ENCODE measurements around the gene DKK3.

DKK3 gene

GRCh38 chr11:12006552-12007229 is 1.7 kb downstream of the DKK3 start:
- DNase-seq (ENCODE audit: insufficient read length, low spot score), result no peak
- no peak for FAIRE-seq
- TF ChIP-seq POLR2AphosphoS5 (IDR thresholded peaks at IDR 0.05; ENCODE audit: low read depth, low read length) (no peak), PAX5 (IDR thresholded peaks at IDR 0.05; ENCODE audit: insufficient read depth, low read length, severe bottlenecking) (no peak), POU2F2 (IDR thresholded peaks at IDR 0.05; ENCODE audit: low read depth, low read length) (no peak), POLR2A (IDR thresholded peaks at IDR 0.05; ENCODE audit: low read depth, low read length) (no peak), SPI1 (IDR thresholded peaks at IDR 0.05; ENCODE audit: low read depth, low read length) (no peak), TAF1 (IDR thresholded peaks at IDR 0.05; ENCODE audit: low read depth, low read length) (no peak)

DNA sequence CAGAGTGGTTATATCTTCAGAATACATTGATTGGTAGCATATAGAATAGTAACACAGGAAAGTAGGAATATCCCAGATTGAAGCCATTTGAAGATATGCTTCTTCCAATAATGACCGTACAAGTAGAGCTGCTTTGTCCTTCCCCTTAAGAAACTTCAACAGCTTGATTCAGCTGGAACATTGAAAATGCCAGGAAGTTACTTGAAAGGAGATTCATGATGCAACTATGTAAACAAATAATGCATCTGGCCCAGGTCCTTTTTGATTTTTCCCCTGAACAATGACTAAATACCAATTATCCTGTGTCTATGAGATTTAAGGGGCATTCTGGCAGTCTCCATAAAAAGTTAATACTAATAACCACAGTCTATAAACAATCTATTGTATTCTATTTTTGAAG is 3.0 kb downstream of the DKK3 start:
- TF ChIP-seq POLR2A (IDR thresholded peaks at IDR 0.05; ENCODE audit: low read depth, low read length), result no peak
- TF ChIP-seq SPI1 (IDR thresholded peaks at IDR 0.05; ENCODE audit: low read depth, low read length), result no peak
- no peak for TF ChIP-seq POU2F2 (IDR thresholded peaks at IDR 0.05; ENCODE audit: low read depth, low read length)
- no peak for TF ChIP-seq TAF1 (IDR thresholded peaks at IDR 0.05; ENCODE audit: low read depth, low read length)
- TF ChIP-seq PAX5 (IDR thresholded peaks at IDR 0.05; ENCODE audit: insufficient read depth, low read length, severe bottlenecking), result no peak
- no peak for TF ChIP-seq POLR2AphosphoS5 (IDR thresholded peaks at IDR 0.05; ENCODE audit: low read depth, low read length)
- DNase-seq (ENCODE audit: insufficient read length, low spot score), result no peak
- no peak for FAIRE-seq

DNA sequence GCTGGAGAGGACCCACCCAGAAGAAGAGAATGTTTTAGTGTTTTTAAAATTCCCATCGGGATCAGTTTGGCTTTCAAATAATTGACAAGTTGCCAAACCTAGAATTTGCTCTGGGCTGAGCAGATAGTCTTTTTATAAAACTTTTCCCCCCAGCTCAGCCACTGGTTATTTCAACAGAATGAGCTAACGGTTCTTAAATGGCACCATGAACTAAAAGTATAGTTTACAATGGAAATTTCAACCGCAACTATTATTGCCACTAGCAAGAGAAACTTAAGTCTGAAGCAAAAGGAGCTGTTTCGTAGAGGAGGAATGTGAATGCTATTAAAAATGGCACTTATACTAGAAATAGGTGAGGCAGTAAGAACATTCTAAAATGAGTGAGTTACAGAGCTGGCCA is 3.4 kb downstream of the DKK3 start:
- FAIRE-seq, result no peak

DNA sequence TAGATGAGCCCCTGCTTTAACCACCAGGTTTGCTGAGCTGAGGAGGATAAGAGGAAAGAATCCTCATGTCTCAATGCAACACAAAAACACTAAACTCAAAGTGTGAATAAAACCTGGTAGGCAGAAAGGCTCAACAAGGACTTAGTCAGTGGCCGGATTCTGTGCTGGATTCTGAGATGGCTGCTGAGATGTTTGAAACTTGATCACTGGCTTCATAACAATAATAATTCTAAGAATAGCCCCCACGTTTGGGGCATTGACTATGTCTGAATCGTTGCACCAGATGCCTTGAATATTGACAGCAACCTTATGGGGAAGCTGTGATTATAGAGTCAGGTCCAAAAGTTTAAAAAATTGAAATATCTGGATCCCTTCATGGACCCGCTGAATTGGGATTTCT is 4.6 kb downstream of the DKK3 start:
- no peak for DNase-seq (ENCODE audit: insufficient read length, low spot score)
- TF ChIP-seq TAF1 (IDR thresholded peaks at IDR 0.05; ENCODE audit: low read depth, low read length) (no peak), POLR2A (IDR thresholded peaks at IDR 0.05; ENCODE audit: low read depth, low read length) (no peak), PAX5 (IDR thresholded peaks at IDR 0.05; ENCODE audit: insufficient read depth, low read length, severe bottlenecking) (no peak), POLR2AphosphoS5 (IDR thresholded peaks at IDR 0.05; ENCODE audit: low read depth, low read length) (no peak), POU2F2 (IDR thresholded peaks at IDR 0.05; ENCODE audit: low read depth, low read length) (no peak), SPI1 (IDR thresholded peaks at IDR 0.05; ENCODE audit: low read depth, low read length) (no peak)
- FAIRE-seq, result no peak

More for the DNA sequence above, 3.4 kb downstream of the DKK3 start:
- TF ChIP-seq POLR2A (IDR thresholded peaks at IDR 0.05; ENCODE audit: low read depth, low read length), result no peak
- no peak for TF ChIP-seq POU2F2 (IDR thresholded peaks at IDR 0.05; ENCODE audit: low read depth, low read length)
- TF ChIP-seq TAF1 (IDR thresholded peaks at IDR 0.05; ENCODE audit: low read depth, low read length), result no peak
- TF ChIP-seq PAX5 (IDR thresholded peaks at IDR 0.05; ENCODE audit: insufficient read depth, low read length, severe bottlenecking), result no peak
- no peak for TF ChIP-seq POLR2AphosphoS5 (IDR thresholded peaks at IDR 0.05; ENCODE audit: low read depth, low read length)
- TF ChIP-seq SPI1 (IDR thresholded peaks at IDR 0.05; ENCODE audit: low read depth, low read length), result no peak
- no peak for DNase-seq (ENCODE audit: insufficient read length, low spot score)

DNA sequence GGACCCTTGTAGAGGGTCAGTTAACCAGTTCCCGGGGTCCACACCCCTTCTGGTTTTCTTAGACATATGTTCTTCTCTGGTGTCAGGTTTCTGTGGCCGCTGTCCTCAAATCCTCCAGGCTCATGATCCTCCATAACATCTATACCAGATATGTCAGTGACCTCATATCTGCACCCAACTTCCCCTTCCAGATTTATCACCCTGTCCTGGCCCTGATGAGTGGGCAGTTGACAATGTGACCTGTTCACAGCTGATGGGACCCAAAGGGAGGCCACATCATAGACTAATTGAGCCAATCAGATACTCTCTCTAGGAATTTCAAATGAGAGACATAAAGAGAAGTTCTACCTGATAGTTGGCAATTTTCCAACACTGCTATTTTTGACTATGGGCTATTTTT is 5.1 kb downstream of the DKK3 start:
- TF ChIP-seq SPI1 (IDR thresholded peaks at IDR 0.05; ENCODE audit: low read depth, low read length) (no peak), POLR2AphosphoS5 (IDR thresholded peaks at IDR 0.05; ENCODE audit: low read depth, low read length) (no peak), PAX5 (IDR thresholded peaks at IDR 0.05; ENCODE audit: insufficient read depth, low read length, severe bottlenecking) (no peak), POLR2A (IDR thresholded peaks at IDR 0.05; ENCODE audit: low read depth, low read length) (no peak), POU2F2 (IDR thresholded peaks at IDR 0.05; ENCODE audit: low read depth, low read length) (no peak), TAF1 (IDR thresholded peaks at IDR 0.05; ENCODE audit: low read depth, low read length) (no peak)
- DNase-seq (ENCODE audit: insufficient read length, low spot score) (no peak), FAIRE-seq (no peak)

DNA sequence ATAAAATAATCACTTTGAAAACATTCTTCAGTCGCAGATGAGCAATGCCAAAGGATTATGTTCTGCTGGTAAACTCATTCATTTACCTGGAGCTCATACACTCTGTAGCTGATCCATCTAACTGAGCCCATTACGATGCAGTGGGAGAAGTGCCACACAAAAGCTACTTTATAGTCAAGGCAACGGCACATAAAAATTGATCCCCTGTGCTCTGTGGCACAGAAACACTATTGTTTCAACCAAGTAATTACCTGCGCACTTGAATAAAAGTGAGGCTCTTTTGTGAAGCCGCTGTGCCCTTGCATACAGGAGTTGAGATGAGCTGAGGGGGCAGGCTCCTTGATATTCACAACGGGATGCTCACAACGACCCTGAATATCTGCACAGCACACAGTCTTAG is 7.2 kb downstream of the DKK3 start:
- FAIRE-seq (no peak), DNase-seq (ENCODE audit: insufficient read length, low spot score) (no peak)
- TF ChIP-seq TAF1 (IDR thresholded peaks at IDR 0.05; ENCODE audit: low read depth, low read length) (no peak), POLR2A (IDR thresholded peaks at IDR 0.05; ENCODE audit: low read depth, low read length) (no peak), SPI1 (IDR thresholded peaks at IDR 0.05; ENCODE audit: low read depth, low read length) (no peak), PAX5 (IDR thresholded peaks at IDR 0.05; ENCODE audit: insufficient read depth, low read length, severe bottlenecking) (no peak), POLR2AphosphoS5 (IDR thresholded peaks at IDR 0.05; ENCODE audit: low read depth, low read length) (no peak), POU2F2 (IDR thresholded peaks at IDR 0.05; ENCODE audit: low read depth, low read length) (no peak)

- DNase-seq (ENCODE audit: insufficient read length, low spot score) (no peak), FAIRE-seq (no peak)
These were observed 10.2 kb downstream of the DKK3 start for GRCh38 chr11:11998091-11998781.

GRCh38 chr11:11997049-11997322 is 11.4 kb downstream of the DKK3 start:
- FAIRE-seq (no peak), DNase-seq (ENCODE audit: insufficient read length, low spot score) (no peak)
- TF ChIP-seq PAX5 (IDR thresholded peaks at IDR 0.05; ENCODE audit: insufficient read depth, low read length, severe bottlenecking) (no peak), POLR2AphosphoS5 (IDR thresholded peaks at IDR 0.05; ENCODE audit: low read depth, low read length) (no peak), POU2F2 (IDR thresholded peaks at IDR 0.05; ENCODE audit: low read depth, low read length) (no peak), TAF1 (IDR thresholded peaks at IDR 0.05; ENCODE audit: low read depth, low read length) (no peak), POLR2A (IDR thresholded peaks at IDR 0.05; ENCODE audit: low read depth, low read length) (no peak), SPI1 (IDR thresholded peaks at IDR 0.05; ENCODE audit: low read depth, low read length) (no peak)

More at GRCh38 chr11:11998091-11998781, 10.2 kb downstream of the DKK3 start:
- no peak for TF ChIP-seq POLR2AphosphoS5 (IDR thresholded peaks at IDR 0.05; ENCODE audit: low read depth, low read length)
- no peak for TF ChIP-seq POU2F2 (IDR thresholded peaks at IDR 0.05; ENCODE audit: low read depth, low read length)
- TF ChIP-seq POLR2A (IDR thresholded peaks at IDR 0.05; ENCODE audit: low read depth, low read length), result no peak
- no peak for TF ChIP-seq TAF1 (IDR thresholded peaks at IDR 0.05; ENCODE audit: low read depth, low read length)
- no peak for TF ChIP-seq PAX5 (IDR thresholded peaks at IDR 0.05; ENCODE audit: insufficient read depth, low read length, severe bottlenecking)
- no peak for TF ChIP-seq SPI1 (IDR thresholded peaks at IDR 0.05; ENCODE audit: low read depth, low read length)

DNA sequence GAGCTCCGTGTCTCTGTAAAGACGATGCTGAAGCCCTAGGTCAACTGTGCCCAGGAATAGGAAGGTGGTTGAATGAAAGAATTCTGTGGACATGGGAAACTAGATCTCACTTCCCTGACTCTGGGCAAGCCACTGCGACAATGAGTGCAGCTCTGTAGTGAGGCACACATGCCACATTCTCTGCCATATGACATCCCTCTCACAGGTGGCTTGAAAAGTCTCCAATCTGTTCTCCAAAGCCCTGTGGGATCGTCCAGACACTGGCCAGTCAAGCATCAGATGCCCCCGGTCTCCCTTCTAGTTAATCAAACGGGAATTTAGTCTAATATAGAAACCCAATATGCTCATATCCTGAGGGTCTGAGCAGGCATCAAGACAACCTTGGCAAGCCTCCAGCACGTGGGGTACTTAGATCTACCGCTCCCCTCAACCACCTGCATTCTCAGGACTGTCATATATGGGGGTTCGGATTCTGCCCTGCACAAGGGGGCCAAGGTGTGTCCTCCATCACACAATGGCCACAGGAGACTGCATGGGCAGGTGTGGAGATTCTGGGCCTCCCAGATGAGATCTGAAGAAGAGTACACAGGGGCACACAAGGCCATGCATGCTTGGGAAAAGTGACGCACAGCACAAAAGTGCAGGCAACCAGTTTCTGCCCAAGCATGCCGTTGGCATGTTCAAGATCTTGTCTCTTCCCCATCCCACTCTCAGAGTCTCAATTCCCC is 11.9 kb downstream of the DKK3 start:
- DNase-seq (ENCODE audit: insufficient read length, low spot score) (no peak), FAIRE-seq (no peak)
- TF ChIP-seq SPI1 (IDR thresholded peaks at IDR 0.05; ENCODE audit: low read depth, low read length), result no peak
